IMR-90 (cell line): Measurements from ENCODE around the gene OR2J1. TPM values are rescaled to one million over a fixed set of nuclear protein-coding genes. Genes with fewer than 3 reads are reported as not detected.

ENCODE experiments used
- ATAC-seq: fragments of 200-7000 bp; cut with Tn5 transposase; 2 replicates; pipeline ENCODE4 v1.9.1; 2020; ENCODE audit warnings: low read depth, mild to moderate bottlenecking, moderate library complexity
- BruUV-seq: library from RNA; stranded (reverse); fragments of 400-500 nt; replicated peaks from 2 replicates; lab custom pipeline; 2021; lab: Mats Ljungman, UMichigan
- CTCF ChIA-PET: fragments of 300-600 bp; formaldehyde crosslinking; extraction: SDS; loops from one replicate; lab custom pipeline; 2021; ENCODE audit warnings: antibody characterized with exemption; lab: Yijun Ruan, JAX
- POLR2A ChIA-PET: fragments of 300-600 bp; sonication (Branson Sonifier 250); formaldehyde crosslinking; loops from one replicate; lab custom pipeline; 2022; ENCODE audit warnings: antibody characterized with exemption; ENCODE audit not compliant: unreplicated experiment; lab: Charles Lee
- DNase-seq: peaks from one replicate; pipeline ENCODE4 v3.0.0; 2013
- H2AFZ ChIP-seq: replicated peaks from 2 replicates; pipeline ENCODE3; 2013; ENCODE audit warnings: low read length, mild to moderate bottlenecking; ENCODE audit not compliant: poor library complexity
- H2AK5ac ChIP-seq: 2 replicates; pipeline ENCODE4 v1.6.1; 2013; ENCODE audit warnings: low read depth, low read length, inconsistent platforms
- H2AK9ac ChIP-seq: replicated peaks from 2 replicates; pipeline ENCODE3; 2013; ENCODE audit warnings: mild to moderate bottlenecking, low read depth, low read length, moderate library complexity; ENCODE audit not compliant: poor library complexity
- H2BK120ac ChIP-seq: 2 replicates; pipeline ENCODE4 v1.6.1; 2013; ENCODE audit warnings: low read depth, low read length, inconsistent platforms
- H2BK15ac ChIP-seq: 3 replicates; pipeline ENCODE4 v1.6.1; 2013; ENCODE audit warnings: low read depth, low read length, inconsistent platforms
- H2BK20ac ChIP-seq: 2 replicates; pipeline ENCODE4 v1.6.1; 2013; ENCODE audit warnings: low read depth, mild to moderate bottlenecking, inconsistent platforms, low read length, moderate library complexity
- H2BK5ac ChIP-seq: 2 replicates; pipeline ENCODE4 v1.6.1; 2013; ENCODE audit warnings: mild to moderate bottlenecking, low read depth, low read length, inconsistent platforms; ENCODE audit not compliant: poor library complexity, severe bottlenecking
- H3K14ac ChIP-seq: replicated peaks from 2 replicates; pipeline ENCODE4 v1.6.1; 2013; ENCODE audit warnings: low read depth, low read length, inconsistent platforms
- H3K18ac ChIP-seq: 2 replicates; pipeline ENCODE4 v1.6.1; 2013; ENCODE audit warnings: low read depth, low read length, control low read depth
- H3K23ac ChIP-seq: 2 replicates; pipeline ENCODE4 v1.6.1; 2013; ENCODE audit warnings: low read depth, low read length, inconsistent platforms
- H3K27ac ChIP-seq: 2 replicates; pipeline ENCODE4 v1.5.1; 2013; ENCODE audit warnings: mild to moderate bottlenecking, control low read depth, low read length; ENCODE audit not compliant: insufficient read depth
- H3K27me3 ChIP-seq: 2 replicates; pipeline ENCODE4 v1.6.1; 2013; ENCODE audit warnings: low read length; ENCODE audit not compliant: control insufficient read depth, insufficient read depth
- H3K36me3 ChIP-seq: 2 replicates; pipeline ENCODE4 v1.6.1; 2013; ENCODE audit warnings: low read length, mixed read lengths; ENCODE audit not compliant: control insufficient read depth, insufficient read depth
- H3K4ac ChIP-seq: 2 replicates; pipeline ENCODE4 v1.6.1; 2013; ENCODE audit warnings: low read depth, low read length, inconsistent platforms
- H3K4me1 ChIP-seq: 2 replicates; pipeline ENCODE4 v1.6.1; 2013; ENCODE audit warnings: low read length, mixed read lengths; ENCODE audit not compliant: control insufficient read depth, insufficient read depth
- H3K4me2 ChIP-seq: 2 replicates; pipeline ENCODE4 v1.6.1; 2013; ENCODE audit warnings: low read depth, mild to moderate bottlenecking, control low read depth, low read length, moderate library complexity
- H3K4me3 ChIP-seq: 2 replicates; pipeline ENCODE4 v1.5.1; 2013; ENCODE audit warnings: low read depth, mild to moderate bottlenecking, control low read depth, low read length, moderate library complexity; ENCODE audit not compliant: insufficient read depth
- H3K56ac ChIP-seq: 2 replicates; pipeline ENCODE4 v1.6.1; 2013; ENCODE audit warnings: low read length, inconsistent platforms; ENCODE audit not compliant: insufficient read depth; ENCODE audit errors: extremely low read depth
- H3K79me1 ChIP-seq, 2 experiments: 2 replicates each; pipeline ENCODE4 v1.6.1; 2013; ENCODE audit warnings: low read length in 2 of 2, inconsistent platforms in 1 of 2, low read depth in 1 of 2
- H3K9ac ChIP-seq: 2 replicates; pipeline ENCODE4 v1.6.1; 2013; ENCODE audit warnings: low read depth, low read length, control low read depth
- H3K9me1 ChIP-seq: 2 replicates; pipeline ENCODE4 v1.6.1; 2013; ENCODE audit warnings: low read length, inconsistent platforms; ENCODE audit not compliant: insufficient read depth
- H3K9me3 ChIP-seq: 2 replicates; pipeline ENCODE4 v1.6.1; 2013; ENCODE audit warnings: low read length; ENCODE audit not compliant: control insufficient read depth, insufficient read depth
- H4K20me1 ChIP-seq: 2 replicates; pipeline ENCODE4 v1.6.1; 2013; ENCODE audit warnings: low read length, inconsistent platforms; ENCODE audit not compliant: insufficient read depth
- H4K5ac ChIP-seq: 2 replicates; pipeline ENCODE4 v1.6.1; 2013; ENCODE audit warnings: mild to moderate bottlenecking, low read depth, low read length, control low read depth
- H4K8ac ChIP-seq, 2 experiments: 2 replicates each; pipeline ENCODE4 v1.6.1; 2013; ENCODE audit warnings: low read depth in 2 of 2, low read length in 2 of 2, control low read depth in 1 of 2, inconsistent platforms in 1 of 2
- H4K91ac ChIP-seq: 2 replicates; pipeline ENCODE4 v1.6.1; 2013; ENCODE audit warnings: low read depth, low read length, inconsistent platforms; ENCODE audit not compliant: insufficient read depth
- BHLHE40 ChIP-seq: fragments of 150-350 bp; IDR thresholded peaks from 2 replicates; pipeline ENCODE4 v1.6.1; 2016; ENCODE audit warnings: mild to moderate bottlenecking, low read depth, low read length
- CEBPB ChIP-seq: IDR thresholded peaks from 2 replicates; pipeline ENCODE4 v1.6.1; 2012; ENCODE audit warnings: low read depth, low read length, improper control_type of control experiment
- CHD1 ChIP-seq: IDR thresholded peaks from 2 replicates; pipeline ENCODE4 v1.6.1; 2012; ENCODE audit warnings: low read depth, low read length, improper control_type of control experiment
- MAFK ChIP-seq: IDR thresholded peaks from 2 replicates; pipeline ENCODE4 v1.6.1; 2012; ENCODE audit warnings: low read depth, low read length, improper control_type of control experiment
- MAZ ChIP-seq: IDR thresholded peaks from 2 replicates; pipeline ENCODE4 v1.6.1; 2012; ENCODE audit warnings: low read depth, mild to moderate bottlenecking, low read length, improper control_type of control experiment, moderate library complexity, borderline replicate concordance
- MXI1 ChIP-seq: IDR thresholded peaks from 2 replicates; pipeline ENCODE4 v1.6.1; 2012; ENCODE audit warnings: low read depth, mild to moderate bottlenecking, low read length, moderate library complexity, borderline replicate concordance
- NFE2L2 ChIP-seq: fragments of 150-350 bp; IDR thresholded peaks from 2 replicates; pipeline ENCODE4 v1.6.1; 2016; ENCODE audit warnings: low read depth, mild to moderate bottlenecking, low read length
- POLR2A ChIP-seq: IDR thresholded peaks from 2 replicates; pipeline ENCODE4 v1.6.1; 2012; ENCODE audit warnings: mild to moderate bottlenecking, low read depth, low read length
- RAD21 ChIP-seq: IDR thresholded peaks from 2 replicates; pipeline ENCODE4 v1.6.1; 2012; ENCODE audit warnings: low read length, improper control_type of control experiment
- SMC3 ChIP-seq: fragments of 150-350 bp; IDR thresholded peaks from 2 replicates; pipeline ENCODE4 v1.6.1; 2016; ENCODE audit warnings: low read depth, mild to moderate bottlenecking, antibody characterized with exemption, low read length, moderate library complexity
- WGBS, 2 experiments: methylation state at CpG; one replicate each; pipeline versions ENCODE4 v1.1.5 to v1.1.7; 2013; ENCODE audit warnings: missing lambda C conversion rate in 2 of 2; ENCODE audit not compliant: insufficient read length in 1 of 2; ENCODE audit errors: extremely low coverage in 2 of 2; 5-methylcytosine and 5-hydroxymethylcytosine counted together
- dilution Hi-C: fragments of 300-500 bp; cut with HindIII; formaldehyde crosslinking; loops from one replicate; pipeline ENCODE4 v1.14.3; 2018; ENCODE audit warnings: low sequenced_read_pairs; ENCODE audit not compliant: unreplicated experiment
- in situ Hi-C: fragments of 300-500 bp; cut with MboI; formaldehyde crosslinking; loops from 3 replicates; pipeline ENCODE4 v1.14.3; 2019; ENCODE audit warnings: low sequenced_read_pairs, inconsistent platforms, mixed read lengths
- intact Hi-C: fragments of 100-400 bp; cut with micrococcal nuclease; formaldehyde crosslinking; loops from 2 replicates; pipeline ENCODE4 v1.10.0; 2022
- polyA plus RNA-seq, 3 experiments: library from polyadenylated mRNA; depleted of rRNA; stranded (reverse); fragments of >200 nt; gene quantifications; 2 replicates each; pipeline ENCODE4 v1.2.3, GENCODE V29; 2012; ENCODE audit warnings: low replicate concordance in 1 of 3
- total RNA-seq: library from RNA; depleted of rRNA; stranded (reverse); fragments of >200 nt; gene quantifications from 2 replicates; pipeline ENCODE4 v1.2.3, GENCODE V29; 2012
- TF ChIP-seq, protein P1 (sequence below): fragments of 150-350 bp; IDR thresholded peaks from 2 replicates; pipeline ENCODE4 v1.6.1; 2017; ENCODE audit warnings: mild to moderate bottlenecking, antibody characterized with exemption, low read length, low read depth
- TF ChIP-seq, protein P2 (sequence below): conservative IDR thresholded peaks from 2 replicates; pipeline ENCODE4 v1.5.1; 2012; ENCODE audit warnings: mild to moderate bottlenecking, low read depth, low read length, improper control_type of control experiment

The OR2J1 gene
- total and polyA plus RNA-seq, 2 of the 4 experiments (the other 2 are of a cell fraction): not detected

- no peak within 1 kb of the TSS for H4K91ac ChIP-seq
- no peak within 1 kb of the TSS for H2AFZ ChIP-seq
- dilution Hi-C loops (no loop called here), intact Hi-C loops (no loop called here), in situ Hi-C loops (no loop called here)
- H2AK5ac ChIP-seq: no peak within 1 kb of the TSS
- H2AK9ac ChIP-seq: no peak within 1 kb of the TSS
- no peak within 1 kb of the TSS for H2BK15ac ChIP-seq
- no peak within 1 kb of the TSS for H3K18ac ChIP-seq
- CTCF ChIA-PET: no interaction called here
- TF ChIP-seq, protein P1, sequence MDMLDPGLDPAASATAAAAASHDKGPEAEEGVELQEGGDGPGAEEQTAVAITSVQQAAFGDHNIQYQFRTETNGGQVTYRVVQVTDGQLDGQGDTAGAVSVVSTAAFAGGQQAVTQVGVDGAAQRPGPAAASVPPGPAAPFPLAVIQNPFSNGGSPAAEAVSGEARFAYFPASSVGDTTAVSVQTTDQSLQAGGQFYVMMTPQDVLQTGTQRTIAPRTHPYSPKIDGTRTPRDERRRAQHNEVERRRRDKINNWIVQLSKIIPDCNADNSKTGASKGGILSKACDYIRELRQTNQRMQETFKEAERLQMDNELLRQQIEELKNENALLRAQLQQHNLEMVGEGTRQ: no peak
- no peak for TF ChIP-seq CEBPB
- TF ChIP-seq BHLHE40: no peak
- no peak for TF ChIP-seq MAFK
- TF ChIP-seq, protein P2, sequence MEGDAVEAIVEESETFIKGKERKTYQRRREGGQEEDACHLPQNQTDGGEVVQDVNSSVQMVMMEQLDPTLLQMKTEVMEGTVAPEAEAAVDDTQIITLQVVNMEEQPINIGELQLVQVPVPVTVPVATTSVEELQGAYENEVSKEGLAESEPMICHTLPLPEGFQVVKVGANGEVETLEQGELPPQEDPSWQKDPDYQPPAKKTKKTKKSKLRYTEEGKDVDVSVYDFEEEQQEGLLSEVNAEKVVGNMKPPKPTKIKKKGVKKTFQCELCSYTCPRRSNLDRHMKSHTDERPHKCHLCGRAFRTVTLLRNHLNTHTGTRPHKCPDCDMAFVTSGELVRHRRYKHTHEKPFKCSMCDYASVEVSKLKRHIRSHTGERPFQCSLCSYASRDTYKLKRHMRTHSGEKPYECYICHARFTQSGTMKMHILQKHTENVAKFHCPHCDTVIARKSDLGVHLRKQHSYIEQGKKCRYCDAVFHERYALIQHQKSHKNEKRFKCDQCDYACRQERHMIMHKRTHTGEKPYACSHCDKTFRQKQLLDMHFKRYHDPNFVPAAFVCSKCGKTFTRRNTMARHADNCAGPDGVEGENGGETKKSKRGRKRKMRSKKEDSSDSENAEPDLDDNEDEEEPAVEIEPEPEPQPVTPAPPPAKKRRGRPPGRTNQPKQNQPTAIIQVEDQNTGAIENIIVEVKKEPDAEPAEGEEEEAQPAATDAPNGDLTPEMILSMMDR: no peak
- no peak for TF ChIP-seq POLR2A
- no peak for TF ChIP-seq RAD21
- no peak for TF ChIP-seq SMC3
- no peak for TF ChIP-seq MAZ
- no peak for TF ChIP-seq NFE2L2
- no peak for TF ChIP-seq CHD1
- no peak for TF ChIP-seq MXI1
- no peak within 1 kb of the TSS for H3K4me2 ChIP-seq
- no TSS peak for BruUV-seq
- no peak for DNase-seq
- no peak within 1 kb of the TSS for H4K8ac ChIP-seq
- no peaks in the 10 kb centered on the region for H3K79me1 ChIP-seq
- H3K4ac ChIP-seq: no peak within 1 kb of the TSS
- H3K36me3 ChIP-seq: no peaks in the 10 kb centered on the region
- no peak within 1 kb of the TSS for H3K4me3 ChIP-seq
- H3K56ac ChIP-seq: no peak within 1 kb of the TSS
- POLR2A ChIA-PET: no interaction called here
- no peaks in the 10 kb centered on the region for H4K20me1 ChIP-seq
- no peaks in the 10 kb centered on the region for H3K4me1 ChIP-seq
- H3K9me3 ChIP-seq: peaks cover 9% of the 10 kb centered on the region
- no peak for ATAC-seq
- H2BK120ac ChIP-seq: no peak within 1 kb of the TSS
- no peaks in the 10 kb centered on the region for H3K27me3 ChIP-seq
- H3K27ac ChIP-seq: no peak within 1 kb of the TSS
- no peaks in the 10 kb centered on the region for H3K9me1 ChIP-seq
- H3K9ac ChIP-seq: no peak within 1 kb of the TSS
- no peak within 1 kb of the TSS for H3K14ac ChIP-seq
- no peak within 1 kb of the TSS for H4K5ac ChIP-seq
- no CpG with 5 or more reads among the region's 1 CpG for WGBS, 2 experiments
- H3K23ac ChIP-seq: no peak within 1 kb of the TSS
- no peak within 1 kb of the TSS for H2BK5ac ChIP-seq
- no peak within 1 kb of the TSS for H2BK20ac ChIP-seq
These were observed 12.1 kb upstream of the OR2J1 start, which contains the start of gene OR2B3 for GRCh38 chr6:29087213-29087612. Gene OR2B3 (minus strand): TSS chr6:29087313. CDS start chr6:29087248, 65 bp downstream.
